H9 (cell line): Measurements from ENCODE around the gene F2R. TPM values are rescaled to one million over a fixed set of nuclear protein-coding genes. Genes with fewer than 3 reads are reported as not detected.

ENCODE experiments used
- DNase-seq: peaks from one replicate; pipeline ENCODE4 v3.0.0-alpha.2; 2017
- H2AFZ ChIP-seq: one replicate; pipeline ENCODE4 v1.6.1; 2013; ENCODE audit warnings: mild to moderate bottlenecking, low read length, control low read depth, moderate library complexity
- H2AK5ac ChIP-seq: 2 replicates; pipeline ENCODE4 v1.6.1; 2013; ENCODE audit warnings: low read length, control low read depth, mixed read lengths; ENCODE audit not compliant: insufficient read length
- H2BK120ac ChIP-seq: one replicate; pipeline ENCODE4 v1.6.1; 2013; ENCODE audit warnings: low read depth, mild to moderate bottlenecking, low read length, control low read depth, inconsistent platforms; ENCODE audit not compliant: poor library complexity, severe bottlenecking
- H2BK12ac ChIP-seq: 2 replicates; pipeline ENCODE4 v1.6.1; 2013; ENCODE audit warnings: low read length, control low read depth, mixed read lengths, low read depth; ENCODE audit not compliant: insufficient read length
- H2BK15ac ChIP-seq: 2 replicates; pipeline ENCODE4 v1.6.1; 2013; ENCODE audit warnings: low read depth, low read length, control low read depth
- H2BK20ac ChIP-seq: one replicate; pipeline ENCODE4 v1.6.1; 2013; ENCODE audit warnings: low read depth, mild to moderate bottlenecking, low read length, control low read depth, inconsistent platforms; ENCODE audit not compliant: poor library complexity, severe bottlenecking
- H2BK5ac ChIP-seq: 2 replicates; pipeline ENCODE4 v1.6.1; 2013; ENCODE audit warnings: low read length, control low read depth, mixed read lengths; ENCODE audit not compliant: insufficient read length
- H3K14ac ChIP-seq: 2 replicates; pipeline ENCODE4 v1.6.1; 2013; ENCODE audit warnings: low read length, control low read depth; ENCODE audit not compliant: insufficient read depth
- H3K18ac ChIP-seq: 2 replicates; pipeline ENCODE4 v1.6.1; 2013; ENCODE audit warnings: low read depth, mild to moderate bottlenecking, mixed read lengths, low read length, control low read depth; ENCODE audit not compliant: insufficient read length
- H3K23ac ChIP-seq: 2 replicates; pipeline ENCODE4 v1.6.1; 2013; ENCODE audit warnings: low read length, control low read depth, mixed read lengths, low read depth; ENCODE audit not compliant: insufficient read length
- H3K23me2 ChIP-seq: 2 replicates; pipeline ENCODE4 v1.6.1; 2013; ENCODE audit warnings: low read depth, mild to moderate bottlenecking, mixed read lengths, low read length, control low read depth; ENCODE audit not compliant: insufficient read length, poor library complexity, severe bottlenecking
- H3K27ac ChIP-seq: 2 replicates; pipeline ENCODE4 v1.5.1; 2013; ENCODE audit warnings: low read length, control low read depth, mixed read lengths, low read depth; ENCODE audit not compliant: insufficient read length
- H3K27me3 ChIP-seq: 2 replicates; pipeline ENCODE4 v1.6.1; 2013; ENCODE audit warnings: low read length, control low read depth, inconsistent platforms; ENCODE audit not compliant: insufficient read depth
- H3K4ac ChIP-seq: 2 replicates; pipeline ENCODE4 v1.6.1; 2013; ENCODE audit warnings: low read depth, mild to moderate bottlenecking, control low read depth, inconsistent platforms, low read length, moderate library complexity
- H3K4me1 ChIP-seq: 2 replicates; pipeline ENCODE4 v1.6.1; 2013; ENCODE audit warnings: low read length, control low read depth, inconsistent platforms; ENCODE audit not compliant: insufficient read depth
- H3K4me2 ChIP-seq: 2 replicates; pipeline ENCODE4 v1.6.1; 2013; ENCODE audit warnings: low read length, control low read depth, mixed read lengths; ENCODE audit not compliant: insufficient read length, insufficient read depth
- H3K56ac ChIP-seq: 2 replicates; pipeline ENCODE4 v1.6.1; 2013; ENCODE audit warnings: low read depth, mild to moderate bottlenecking, mixed read lengths, low read length, control low read depth; ENCODE audit not compliant: insufficient read length
- H3K79me1 ChIP-seq: 2 replicates; pipeline ENCODE4 v1.6.1; 2013; ENCODE audit warnings: low read depth, mild to moderate bottlenecking, moderate library complexity, low read length, control low read depth, inconsistent platforms; ENCODE audit not compliant: insufficient read depth, poor library complexity, severe bottlenecking
- H3K79me2 ChIP-seq: 2 replicates; pipeline ENCODE4 v1.6.1; 2013; ENCODE audit warnings: low read length, control low read depth, inconsistent platforms; ENCODE audit not compliant: insufficient read depth
- H3K9ac ChIP-seq: 2 replicates; pipeline ENCODE4 v1.6.1; 2013; ENCODE audit warnings: low read length, control low read depth, mixed read lengths; ENCODE audit not compliant: insufficient read length; ENCODE audit errors: extremely low read depth
- H3K9me3 ChIP-seq: one replicate; pipeline ENCODE4 v1.6.1; 2013; ENCODE audit warnings: low read depth, low read length, inconsistent platforms; ENCODE audit not compliant: control insufficient read depth
- H3T11ph ChIP-seq: one replicate; pipeline ENCODE4 v1.6.1; 2013; ENCODE audit warnings: mild to moderate bottlenecking, low read length, control low read depth, inconsistent platforms
- H4K20me1 ChIP-seq: one replicate; pipeline ENCODE4 v1.6.1; 2013; ENCODE audit not compliant: control insufficient read depth, insufficient read length, insufficient read depth
- H4K5ac ChIP-seq: 2 replicates; pipeline ENCODE4 v1.6.1; 2013; ENCODE audit warnings: low read depth, mild to moderate bottlenecking, mixed read lengths, low read length, control low read depth; ENCODE audit not compliant: insufficient read length
- H4K8ac ChIP-seq: replicated peaks from 2 replicates; pipeline ENCODE4 v1.6.1; 2013; ENCODE audit warnings: low read length, control low read depth, mixed read lengths, low read depth; ENCODE audit not compliant: insufficient read length
- H4K91ac ChIP-seq: 2 replicates; pipeline ENCODE4 v1.6.1; 2013; ENCODE audit warnings: low read depth, mild to moderate bottlenecking, moderate library complexity, mixed read lengths, low read length, control low read depth; ENCODE audit not compliant: insufficient read length
- H3K27ac Mint-ChIP-seq, 3 experiments: 2 replicates in 2 of 3; 3 replicates in 1 of 3; pipeline ENCODE4 v1.8.0; 2020 to 2021; ENCODE audit warnings: mixed read lengths in 3 of 3, mild to moderate bottlenecking in 1 of 3, moderate library complexity in 1 of 3
- H3K27me3 Mint-ChIP-seq: 2 replicates; pipeline ENCODE4 v1.8.0; 2021; ENCODE audit warnings: low read depth, mild to moderate bottlenecking, moderate library complexity, mixed read lengths
- H3K36me3 Mint-ChIP-seq, 3 experiments: 2 replicates in 2 of 3; 3 replicates in 1 of 3; pipeline ENCODE4 v1.8.0; 2020 to 2021; ENCODE audit warnings: low read depth in 3 of 3, mixed read lengths in 3 of 3; ENCODE audit not compliant: insufficient read depth in 1 of 3
- H3K4me1 Mint-ChIP-seq, 2 experiments: 2 replicates each; pipeline ENCODE4 v1.8.0; 2020; ENCODE audit warnings: mixed read lengths in 2 of 2
- H3K4me3 Mint-ChIP-seq, 2 experiments: 2 replicates in 1 of 2; 3 replicates in 1 of 2; pipeline ENCODE4 v1.8.0; 2020 to 2021; ENCODE audit warnings: mild to moderate bottlenecking in 2 of 2, mixed read lengths in 2 of 2, moderate library complexity in 1 of 2
- H3K9me3 Mint-ChIP-seq, 2 experiments: 2 replicates in 1 of 2; 3 replicates in 1 of 2; pipeline ENCODE4 v1.8.0; 2020; ENCODE audit warnings: mild to moderate bottlenecking in 2 of 2, mixed read lengths in 2 of 2, moderate library complexity in 1 of 2
- WGBS: extraction: QIAGEN DNeasy Blood & Tissue Kit; methylation state at CpG from one replicate; pipeline ENCODE4 v1.1.7; 2013; ENCODE audit warnings: missing lambda C conversion rate, low lambda C conversion rate, mixed read lengths; ENCODE audit not compliant: insufficient read length; ENCODE audit errors: extremely low coverage; 5-methylcytosine and 5-hydroxymethylcytosine counted together
- total RNA-seq: library from RNA; stranded (reverse); gene quantifications from 2 replicates; pipeline ENCODE4 v1.2.1, GENCODE V29; 2021
- TF ChIP-seq, protein P1 (sequence below): fragments of 200-600 bp; sonication (generic); conservative IDR thresholded peaks from 3 replicates; pipeline ENCODE4 v1.8.0; 2021; ENCODE audit warnings: antibody characterized with exemption, mild to moderate bottlenecking

The F2R gene
- total RNA-seq, 1 experiment from 2014 or later = 14.8 TPM

DNA sequence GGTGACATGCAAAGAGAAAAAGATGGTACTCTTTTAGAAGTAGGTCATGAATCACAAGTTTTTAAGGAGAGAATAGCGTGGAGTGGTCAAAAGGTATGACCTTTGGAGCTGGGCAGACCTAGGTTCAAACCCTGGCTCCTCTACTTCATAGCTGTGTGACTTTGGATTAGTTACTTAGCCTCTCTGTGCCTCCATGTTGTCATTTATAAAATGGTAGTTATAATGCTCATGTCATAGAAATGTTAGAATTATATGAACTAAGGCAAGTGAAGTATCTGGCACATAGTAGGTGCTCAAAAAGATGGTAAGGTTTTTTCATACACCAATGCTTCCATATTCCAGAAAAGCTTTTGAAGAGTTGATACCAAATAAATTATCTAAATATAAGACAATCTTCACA lies 7.3 kb downstream of the F2R start:
- H3K27ac Mint-ChIP-seq = no peak overlapping the region
- H3K79me2 ChIP-seq = no peaks in the 10 kb centered on the region; the same call in 1 of the 2 replicates
- WGBS = no CpG with 5 or more reads among the region's 1 CpG
- H4K8ac ChIP-seq = no peak overlapping the region
- H3K36me3 Mint-ChIP-seq = peaks cover 5 to 18% (median 17%) of the 10 kb centered on the region in 3 experiments
- no peaks in the 10 kb centered on the region for H4K20me1 ChIP-seq
- H2BK20ac ChIP-seq = no peak overlapping the region
- no peak overlapping the region for H4K91ac ChIP-seq
- no peak overlapping the region for H2AFZ ChIP-seq
- TF ChIP-seq, protein P1, sequence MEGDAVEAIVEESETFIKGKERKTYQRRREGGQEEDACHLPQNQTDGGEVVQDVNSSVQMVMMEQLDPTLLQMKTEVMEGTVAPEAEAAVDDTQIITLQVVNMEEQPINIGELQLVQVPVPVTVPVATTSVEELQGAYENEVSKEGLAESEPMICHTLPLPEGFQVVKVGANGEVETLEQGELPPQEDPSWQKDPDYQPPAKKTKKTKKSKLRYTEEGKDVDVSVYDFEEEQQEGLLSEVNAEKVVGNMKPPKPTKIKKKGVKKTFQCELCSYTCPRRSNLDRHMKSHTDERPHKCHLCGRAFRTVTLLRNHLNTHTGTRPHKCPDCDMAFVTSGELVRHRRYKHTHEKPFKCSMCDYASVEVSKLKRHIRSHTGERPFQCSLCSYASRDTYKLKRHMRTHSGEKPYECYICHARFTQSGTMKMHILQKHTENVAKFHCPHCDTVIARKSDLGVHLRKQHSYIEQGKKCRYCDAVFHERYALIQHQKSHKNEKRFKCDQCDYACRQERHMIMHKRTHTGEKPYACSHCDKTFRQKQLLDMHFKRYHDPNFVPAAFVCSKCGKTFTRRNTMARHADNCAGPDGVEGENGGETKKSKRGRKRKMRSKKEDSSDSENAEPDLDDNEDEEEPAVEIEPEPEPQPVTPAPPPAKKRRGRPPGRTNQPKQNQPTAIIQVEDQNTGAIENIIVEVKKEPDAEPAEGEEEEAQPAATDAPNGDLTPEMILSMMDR = no peak
- H3K27me3 ChIP-seq = no peaks in the 10 kb centered on the region
- no peak overlapping the region for H3K56ac ChIP-seq
- H3K79me1 ChIP-seq = peaks cover 8% of the 10 kb centered on the region
- H3T11ph ChIP-seq = no peak overlapping the region
- H2BK12ac ChIP-seq = no peak overlapping the region
- H3K9me3 Mint-ChIP-seq = peaks cover 2 to 3% of the 10 kb centered on the region in 2 experiments
- H3K9me3 ChIP-seq = no peaks in the 10 kb centered on the region
- H3K4me2 ChIP-seq = no peak overlapping the region
- H3K23me2 ChIP-seq = no peaks in the 10 kb centered on the region
- H3K23ac ChIP-seq = no peak overlapping the region
- no peak overlapping the region for H2BK15ac ChIP-seq
- no peaks in the 10 kb centered on the region for H3K4me1 ChIP-seq
- DNase-seq = no peak
- H3K27ac ChIP-seq = no peak overlapping the region
- H3K18ac ChIP-seq = no peak overlapping the region
- H3K4me3 Mint-ChIP-seq = no peak overlapping the region
- no peak overlapping the region for H3K9ac ChIP-seq
- H3K27me3 Mint-ChIP-seq = no peaks in the 10 kb centered on the region
- peaks cover 0 to 5% of the 10 kb centered on the region in 2 experiments; a peak in 2 of 4 replicates for H3K4me1 Mint-ChIP-seq
- no peak overlapping the region for H3K4ac ChIP-seq
- no peak overlapping the region for H3K14ac ChIP-seq
- H2BK120ac ChIP-seq = no peak overlapping the region
- no peak overlapping the region for H2AK5ac ChIP-seq
- H2BK5ac ChIP-seq = no peak overlapping the region
- no peak overlapping the region for H4K5ac ChIP-seq
